Measurements from ENCODE around the gene PCLAF. TPM values are rescaled to one million over a fixed set of nuclear protein-coding genes. Genes with fewer than 3 reads are reported as not detected.
A peak's percentile ranks its signal among the peaks of the same experiment; 100 is the strongest.
"Not testable (repeated sequence)": the region's sequence is repeated elsewhere in the genome, so short reads cannot be mapped to it uniquely, and the experiment has no call there.

PCLAF gene
- total and polyA plus RNA-seq, 12 donors, result 0.17 to 4.5 (median 0.67) TPM; not detected in 5

DNA sequence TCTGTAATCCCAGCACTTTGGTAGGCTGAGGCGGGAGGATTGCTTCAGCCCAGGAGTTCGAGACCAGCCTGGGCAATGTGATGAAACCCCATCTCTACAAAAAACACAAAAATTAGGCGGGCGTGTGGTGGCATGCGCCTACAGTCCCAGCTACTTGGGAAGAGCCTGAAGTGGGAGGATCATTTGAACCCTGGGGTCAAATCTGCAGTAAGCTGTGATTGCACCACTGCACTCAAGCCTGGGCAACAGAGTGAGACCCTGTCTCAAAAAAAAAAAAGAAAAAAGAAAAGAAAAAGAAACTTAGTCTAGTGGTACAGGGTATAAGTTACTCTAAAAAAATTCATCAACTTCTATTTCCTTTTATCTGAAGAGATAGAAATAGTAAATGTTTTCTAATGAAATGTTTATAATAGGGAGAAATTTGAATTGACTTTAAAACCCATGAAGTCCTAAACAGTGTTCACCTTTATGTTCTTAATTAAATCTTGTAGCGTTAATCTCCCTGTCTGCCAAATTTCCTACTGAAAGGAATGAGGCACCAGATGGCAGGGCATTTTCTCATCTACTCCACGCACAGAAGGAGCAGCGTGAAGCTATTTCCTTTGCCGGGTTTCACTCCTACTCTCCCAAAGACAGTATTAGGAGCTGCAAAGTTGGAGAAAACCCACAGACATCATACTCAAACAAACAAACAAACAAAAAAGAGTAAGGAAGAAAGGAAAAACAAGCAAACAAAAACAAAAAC, 1.9 kb downstream of the PCLAF start:
- WGBS, 2 donors, result 66 to 68% methylated on average over 9 of the region's 9 CpGs
- intact Hi-C loops (cut with DNase I), result no loop called here
- Histone ChIP-seq H3K4me1 (peaks cover 0 to 18% (median 9%) of the 10 kb centered on the region in 9 donors), H3K27me3 (no peaks in the 10 kb centered on the region), H3K9me3 (no peaks in the 10 kb centered on the region), H3K27ac (no peak overlapping the region), H3K4me3 (peak overlapping the region in 1 of 10 donors; percentile 65), H3K36me3 (peaks cover 0 to 11% (median 0%) of the 10 kb centered on the region in 9 donors)
- TF ChIP-seq, protein P1, sequence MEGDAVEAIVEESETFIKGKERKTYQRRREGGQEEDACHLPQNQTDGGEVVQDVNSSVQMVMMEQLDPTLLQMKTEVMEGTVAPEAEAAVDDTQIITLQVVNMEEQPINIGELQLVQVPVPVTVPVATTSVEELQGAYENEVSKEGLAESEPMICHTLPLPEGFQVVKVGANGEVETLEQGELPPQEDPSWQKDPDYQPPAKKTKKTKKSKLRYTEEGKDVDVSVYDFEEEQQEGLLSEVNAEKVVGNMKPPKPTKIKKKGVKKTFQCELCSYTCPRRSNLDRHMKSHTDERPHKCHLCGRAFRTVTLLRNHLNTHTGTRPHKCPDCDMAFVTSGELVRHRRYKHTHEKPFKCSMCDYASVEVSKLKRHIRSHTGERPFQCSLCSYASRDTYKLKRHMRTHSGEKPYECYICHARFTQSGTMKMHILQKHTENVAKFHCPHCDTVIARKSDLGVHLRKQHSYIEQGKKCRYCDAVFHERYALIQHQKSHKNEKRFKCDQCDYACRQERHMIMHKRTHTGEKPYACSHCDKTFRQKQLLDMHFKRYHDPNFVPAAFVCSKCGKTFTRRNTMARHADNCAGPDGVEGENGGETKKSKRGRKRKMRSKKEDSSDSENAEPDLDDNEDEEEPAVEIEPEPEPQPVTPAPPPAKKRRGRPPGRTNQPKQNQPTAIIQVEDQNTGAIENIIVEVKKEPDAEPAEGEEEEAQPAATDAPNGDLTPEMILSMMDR (IDR thresholded peaks at IDR 0.05), result no peak
- DNase-seq (no peak), ATAC-seq (no peak)

DNA sequence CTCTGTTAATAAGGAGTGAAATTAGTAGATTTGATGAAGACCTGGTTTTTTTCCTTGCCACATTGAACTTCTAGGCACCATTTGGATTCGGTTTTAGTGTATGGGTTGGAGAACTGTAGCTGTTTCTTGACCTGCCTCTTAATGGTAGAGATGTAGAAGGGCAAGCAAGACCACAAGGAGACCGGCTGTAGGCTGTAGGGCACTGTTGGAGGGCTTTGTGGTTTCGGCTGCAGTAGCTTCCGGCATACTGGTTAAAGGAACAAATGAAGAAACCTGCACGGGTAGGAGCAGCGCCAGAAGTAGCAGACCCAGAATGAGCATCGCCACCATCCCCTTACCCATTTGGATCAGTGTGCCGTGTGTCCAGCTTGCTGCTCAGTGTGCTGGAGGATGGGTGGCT, 7.9 kb downstream of the PCLAF start:
- TF ChIP-seq, protein P1 (IDR thresholded peaks at IDR 0.05), result no peak
- no peak overlapping the region for H3K4me3 ChIP-seq
- ATAC-seq, result no peak
- no peaks in the 10 kb centered on the region for H3K4me1 ChIP-seq
- H3K27ac ChIP-seq, result no peak overlapping the region
- no peaks in the 10 kb centered on the region for H3K9me3 ChIP-seq
- H3K36me3 ChIP-seq, result peaks cover 0 to 11% (median 0%) of the 10 kb centered on the region in 9 donors
- WGBS, 2 donors, result 89 to 95% methylated on average over 8 of the region's 8 CpGs
- intact Hi-C loops (cut with DNase I), result loop anchor here in 1 of 10 donors (5.0 kb wide), 1 partner anchor 564 kb away; no protein-coding TSS in a partner anchor
- no peaks in the 10 kb centered on the region for H3K27me3 ChIP-seq
- DNase-seq, result no peak

DNA sequence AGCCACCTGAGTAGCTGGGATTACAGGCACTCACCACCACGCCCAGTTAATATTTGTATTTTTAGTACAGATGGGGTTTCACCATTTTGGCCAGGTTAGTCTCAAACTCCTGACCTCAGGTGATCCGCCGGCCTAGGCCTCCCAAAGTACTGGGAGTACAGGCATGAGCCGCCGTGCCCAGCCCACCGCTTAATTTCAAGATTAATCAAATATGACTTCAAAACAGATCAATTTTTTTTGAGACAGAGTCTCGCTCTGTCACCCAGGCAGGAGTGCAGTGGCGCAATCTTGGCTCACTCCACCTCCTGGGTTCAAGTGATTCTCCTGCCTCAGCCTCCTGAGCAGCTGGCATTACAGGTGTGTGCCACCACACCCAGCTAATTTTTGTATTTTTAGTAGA, 9.9 kb downstream of the PCLAF start:
- not testable (repeated sequence) for H3K4me3 ChIP-seq, H3K4me1 ChIP-seq, H3K36me3 ChIP-seq, H3K27ac ChIP-seq, DNase-seq, ATAC-seq, H3K9me3 ChIP-seq, H3K27me3 ChIP-seq
- intact Hi-C loops (cut with DNase I), result loop anchor here in 1 of 10 donors (5.0 kb wide), 1 partner anchor 566 kb away; no protein-coding TSS in a partner anchor
- WGBS, 2 donors, result 97 to 98% methylated on average over 8 of the region's 8 CpGs

DNA sequence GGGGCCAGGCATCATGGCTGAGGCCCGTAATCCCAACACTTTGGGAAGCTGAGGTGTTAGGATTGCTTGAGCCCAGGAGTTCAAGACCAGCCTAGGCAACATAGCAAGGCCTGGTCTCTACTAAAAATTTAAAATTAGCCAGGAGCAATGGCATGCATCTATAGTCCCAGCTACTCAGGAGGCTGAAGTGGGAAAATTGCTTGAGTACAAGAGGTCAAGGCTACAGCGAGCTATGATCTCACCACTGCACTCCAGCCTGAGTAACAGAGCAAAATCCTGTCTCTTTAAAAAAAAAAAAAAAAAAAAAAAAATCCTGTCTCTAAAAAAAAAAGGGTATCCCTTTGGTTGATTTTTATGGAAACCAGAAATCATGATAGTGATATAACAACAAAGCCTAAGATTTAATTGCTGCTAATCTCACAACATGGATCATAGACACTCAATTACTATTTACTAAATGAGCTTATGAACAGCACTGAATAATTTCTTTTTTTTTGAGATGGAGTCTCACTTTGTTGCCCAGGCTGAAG, 12.1 kb downstream of the PCLAF start:
- no peak overlapping the region for H3K27ac ChIP-seq
- no peak for ATAC-seq
- no peaks in the 10 kb centered on the region for H3K4me1 ChIP-seq
- H3K27me3 ChIP-seq, result no peaks in the 10 kb centered on the region
- 77 to 86% methylated on average over 2 of the region's 2 CpGs for WGBS, 2 donors
- intact Hi-C loops (cut with DNase I), result no loop called here
- no peak overlapping the region for H3K4me3 ChIP-seq
- DNase-seq, result no peak
- no peaks in the 10 kb centered on the region for H3K9me3 ChIP-seq
- no peaks in the 10 kb centered on the region for H3K36me3 ChIP-seq
- TF ChIP-seq, protein P1 (IDR thresholded peaks at IDR 0.05), result no peak

DNA sequence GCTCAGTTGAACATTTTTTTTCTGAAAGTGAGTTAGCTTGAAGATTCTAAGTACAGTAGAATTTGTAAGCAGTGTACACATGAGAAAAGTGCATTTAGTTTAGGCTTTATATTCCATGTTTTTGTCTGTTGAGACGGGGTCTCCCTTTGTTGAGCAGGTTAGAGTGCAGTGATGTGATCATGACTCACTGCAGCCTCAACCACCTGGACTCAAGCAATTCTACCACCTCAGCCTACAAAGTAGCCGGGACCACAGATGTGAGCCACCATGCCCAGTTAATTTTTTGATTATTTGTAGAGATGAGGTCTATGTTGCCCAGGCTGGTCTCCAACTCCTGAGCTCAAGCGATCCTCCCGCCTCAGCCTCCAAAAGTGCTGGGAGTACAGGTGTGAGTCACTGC, 20.0 kb downstream of the PCLAF start:
- intact Hi-C loops (cut with DNase I), result no loop called here
- Histone ChIP-seq H3K4me1 (peaks cover 0 to 7% (median 6%) of the 10 kb centered on the region in 9 donors), H3K27me3 (no peaks in the 10 kb centered on the region), H3K27ac (no peak overlapping the region), H3K4me3 (no peak overlapping the region), H3K36me3 (no peaks in the 10 kb centered on the region), H3K9me3 (no peaks in the 10 kb centered on the region)
- TF ChIP-seq, protein P1 (IDR thresholded peaks at IDR 0.05), result no peak
- ATAC-seq (no peak), DNase-seq (no peak)
- WGBS, 2 donors, result 95 to 98% methylated on average over 4 of the region's 4 CpGs

Data from heart right ventricle (tissue), 16 donors.